ENCODE results near the gene ZFAND3.

ZFAND3 gene

GRCh38 chr6:38080360-38080759 lies 260.8 kb downstream of the ZFAND3 start:
- DNase-seq (no peak), ATAC-seq (ENCODE audit: insufficient read depth, low read depth) (no peak)
- Histone ChIP-seq H3K9me3 (ENCODE audit: insufficient read depth, low read length, severe bottlenecking) (no peaks in the 10 kb centered on the region), H3K9ac (ENCODE audit: low read depth, low read length) (no peak overlapping the region), H3K4me2 (ENCODE audit: insufficient read depth, low read length) (no peak overlapping the region), H3K4me1 (ENCODE audit: insufficient read depth, low read length) (no peaks in the 10 kb centered on the region), H3K27me3 (ENCODE audit: insufficient read depth, low read length, poor library complexity) (no peaks in the 10 kb centered on the region), H2AFZ (ENCODE audit: low read depth, low read length) (no peak overlapping the region), H4K20me1 (ENCODE audit: insufficient read depth, low read length) (0 out of 2 replicates have a peak, but pooled peaks cover 7% of the 10 kb centered on the region), H3K36me3 (ENCODE audit: insufficient read depth, low read length) (peaks cover 10% of the 10 kb centered on the region; the same call in 1 of the 2 replicates), H3K4me3 (ENCODE audit: low read depth in 1 of 2, low read length in 2 of 2) (no peak overlapping the region), H3K79me2 (ENCODE audit: insufficient read depth, low read length) (peaks cover 7% of the 10 kb centered on the region; the same call in 1 of the 2 replicates), H3K27ac (ENCODE audit: low read length) (no peak overlapping the region)
- no peak for TF ChIP-seq CTCF (IDR thresholded peaks at IDR 0.05; ENCODE audit: borderline replicate concordance, extremely low read depth, low read length, poor library complexity, severe bottlenecking)
- no peak for TF ChIP-seq EZH2 (IDR thresholded peaks at IDR 0.05; ENCODE audit: borderline replicate concordance, low read depth, low read length, severe bottlenecking)

GRCh38 chr6:38080889-38081288 lies 261.4 kb downstream of the ZFAND3 start:
- DNase-seq (no peak), ATAC-seq (ENCODE audit: insufficient read depth, low read depth) (no peak)
- TF ChIP-seq CTCF (IDR thresholded peaks at IDR 0.05; ENCODE audit: borderline replicate concordance, extremely low read depth, low read length, poor library complexity, severe bottlenecking) (no peak), EZH2 (IDR thresholded peaks at IDR 0.05; ENCODE audit: borderline replicate concordance, low read depth, low read length, severe bottlenecking) (no peak)
- Histone ChIP-seq H3K79me2 (ENCODE audit: insufficient read depth, low read length) (peaks cover 7% of the 10 kb centered on the region; the same call in 1 of the 2 replicates), H3K4me2 (ENCODE audit: insufficient read depth, low read length) (no peak overlapping the region), H3K27me3 (ENCODE audit: insufficient read depth, low read length, poor library complexity) (no peaks in the 10 kb centered on the region), H3K27ac (ENCODE audit: low read length) (no peak overlapping the region), H3K4me1 (ENCODE audit: insufficient read depth, low read length) (no peaks in the 10 kb centered on the region), H4K20me1 (ENCODE audit: insufficient read depth, low read length) (0 out of 2 replicates have a peak, but pooled peaks cover 7% of the 10 kb centered on the region), H3K9ac (ENCODE audit: low read depth, low read length) (no peak overlapping the region), H3K9me3 (ENCODE audit: insufficient read depth, low read length, severe bottlenecking) (no peaks in the 10 kb centered on the region), H2AFZ (ENCODE audit: low read depth, low read length) (no peak overlapping the region), H3K36me3 (ENCODE audit: insufficient read depth, low read length) (peaks cover 10% of the 10 kb centered on the region; the same call in 1 of the 2 replicates), H3K4me3 (ENCODE audit: low read depth in 1 of 2, low read length in 2 of 2) (no peak overlapping the region)

- no peaks in the 10 kb centered on the region for H3K79me2 ChIP-seq (ENCODE audit: insufficient read depth, low read length)
- H3K27ac ChIP-seq (ENCODE audit: low read length) = no peak overlapping the region
- H3K9ac ChIP-seq (ENCODE audit: low read depth, low read length) = no peak overlapping the region
- H3K4me2 ChIP-seq (ENCODE audit: insufficient read depth, low read length) = no peak overlapping the region
- H4K20me1 ChIP-seq (ENCODE audit: insufficient read depth, low read length) = 0 out of 2 replicates have a peak, but pooled peaks cover 3% of the 10 kb centered on the region
- H3K4me3 ChIP-seq (ENCODE audit: low read depth in 1 of 2, low read length in 2 of 2) = no peak overlapping the region
- no peaks in the 10 kb centered on the region for H3K9me3 ChIP-seq (ENCODE audit: insufficient read depth, low read length, severe bottlenecking)
- DNase-seq (no peak), ATAC-seq (ENCODE audit: insufficient read depth, low read depth) (no peak)
- H3K27me3 ChIP-seq (ENCODE audit: insufficient read depth, low read length, poor library complexity) = no peaks in the 10 kb centered on the region
- no peaks in the 10 kb centered on the region for H3K4me1 ChIP-seq (ENCODE audit: insufficient read depth, low read length)
- H2AFZ ChIP-seq (ENCODE audit: low read depth, low read length) = no peak overlapping the region
- peaks cover 10% of the 10 kb centered on the region; the same call in 1 of the 2 replicates for H3K36me3 ChIP-seq (ENCODE audit: insufficient read depth, low read length)
- TF ChIP-seq EZH2 (IDR thresholded peaks at IDR 0.05; ENCODE audit: borderline replicate concordance, low read depth, low read length, severe bottlenecking) = no peak
- no peak for TF ChIP-seq CTCF (IDR thresholded peaks at IDR 0.05; ENCODE audit: borderline replicate concordance, extremely low read depth, low read length, poor library complexity, severe bottlenecking)
These were observed 265.5 kb downstream of the ZFAND3 start for GRCh38 chr6:38085031-38085430.
